ENCODE results near the gene AOPEP.

Gene AOPEP

GRCh38 chr9:94726495-94727191 is at the start of gene AOPEP:
TSS of gene AOPEP (plus strand) at chr9:94726699. CDS start at chr9:94759784, 33,085 bp downstream.
- peak; percentile 98 for DNase-seq

GRCh38 chr9:94677929-94678328 is 48.6 kb upstream of the AOPEP start:
- no peak for DNase-seq

- DNase-seq: no peak
Measured at GRCh38 chr9:94679587-94679986, 46.9 kb upstream of the AOPEP start.

GRCh38 chr9:94680020-94680419 is 46.5 kb upstream of the AOPEP start:
- DNase-seq: no peak

GRCh38 chr9:94680621-94681020 is 45.9 kb upstream of the AOPEP start:
- DNase-seq: no peak

GRCh38 chr9:94681508-94681907 is 45.0 kb upstream of the AOPEP start:
- DNase-seq: peak; percentile 57

GRCh38 chr9:94685359-94685758 is 41.1 kb upstream of the AOPEP start:
- no peak for DNase-seq

- no peak for DNase-seq
Measured at GRCh38 chr9:94687451-94687850, 39.0 kb upstream of the AOPEP start.

GRCh38 chr9:94690344-94690743 is 36.2 kb upstream of the AOPEP start:
- no peak for DNase-seq

GRCh38 chr9:94692601-94693000 is 33.9 kb upstream of the AOPEP start:
- no peak for DNase-seq

- no peak for DNase-seq
Measured at GRCh38 chr9:94693485-94694204, 32.9 kb upstream of the AOPEP start.

GRCh38 chr9:94696545-94696944 is 30.0 kb upstream of the AOPEP start:
- DNase-seq: no peak

- DNase-seq: no peak
Measured at GRCh38 chr9:94697972-94698581, 28.4 kb upstream of the AOPEP start.

GRCh38 chr9:94699715-94700373 is 26.7 kb upstream of the AOPEP start:
- no peak for DNase-seq

GRCh38 chr9:94700445-94700844 is 26.1 kb upstream of the AOPEP start:
- no peak for DNase-seq

GRCh38 chr9:94703488-94704140 is 22.9 kb upstream of the AOPEP start:
- no peak for DNase-seq

GRCh38 chr9:94705162-94705702 is 21.3 kb upstream of the AOPEP start:
- DNase-seq: no peak

GRCh38 chr9:94706922-94707321 is 19.6 kb upstream of the AOPEP start:
- no peak for DNase-seq

- no peak for DNase-seq
Measured at GRCh38 chr9:94713436-94714215, 12.9 kb upstream of the AOPEP start.

GRCh38 chr9:94714494-94714893 is 12.0 kb upstream of the AOPEP start:
- no peak for DNase-seq

GRCh38 chr9:94717761-94718160 is 8.7 kb upstream of the AOPEP start:
- DNase-seq: no peak

GRCh38 chr9:94718936-94719335 is 7.6 kb upstream of the AOPEP start:
- no peak for DNase-seq
